ENCODE results near the gene HACL1.

- TF ChIP-seq POLR2A (IDR thresholded peaks at IDR 0.05; ENCODE audit: low read depth, low read length) (no peak), POLR2AphosphoS5 (IDR thresholded peaks at IDR 0.05; ENCODE audit: low read depth, low read length) (no peak)
Measured at GRCh38 chr3:15575446-15575845, 25.9 kb downstream of the HACL1 start.

All from GM12891 (cell line).